IMR-90 (cell line): ENCODE measurements around the gene P2RX7. TPM values are rescaled to one million over a fixed set of nuclear protein-coding genes. Genes with fewer than 3 reads are reported as not detected.
"Not testable (repeated sequence)": the region's sequence is repeated elsewhere in the genome, so short reads cannot be mapped to it uniquely, and the experiment has no call there.

ENCODE experiments used
- ATAC-seq: fragments of 200-7000 bp; cut with Tn5 transposase; 2 replicates; pipeline ENCODE4 v1.9.1; 2020; ENCODE audit warnings: low read depth, mild to moderate bottlenecking, moderate library complexity
- BruUV-seq: library from RNA; stranded (reverse); fragments of 400-500 nt; replicated peaks from 2 replicates; lab custom pipeline; 2021; lab: Mats Ljungman, UMichigan
- CTCF ChIA-PET: fragments of 300-600 bp; formaldehyde crosslinking; extraction: SDS; loops from one replicate; lab custom pipeline; 2021; ENCODE audit warnings: antibody characterized with exemption; lab: Yijun Ruan, JAX
- POLR2A ChIA-PET: fragments of 300-600 bp; sonication (Branson Sonifier 250); formaldehyde crosslinking; loops from one replicate; lab custom pipeline; 2022; ENCODE audit warnings: antibody characterized with exemption; ENCODE audit not compliant: unreplicated experiment; lab: Charles Lee
- DNase-seq: peaks from one replicate; pipeline ENCODE4 v3.0.0; 2013
- H2AFZ ChIP-seq: replicated peaks from 2 replicates; pipeline ENCODE3; 2013; ENCODE audit warnings: low read length, mild to moderate bottlenecking; ENCODE audit not compliant: poor library complexity
- H2AK5ac ChIP-seq: 2 replicates; pipeline ENCODE4 v1.6.1; 2013; ENCODE audit warnings: low read depth, low read length, inconsistent platforms
- H2AK9ac ChIP-seq: replicated peaks from 2 replicates; pipeline ENCODE3; 2013; ENCODE audit warnings: mild to moderate bottlenecking, low read depth, low read length, moderate library complexity; ENCODE audit not compliant: poor library complexity
- H2BK120ac ChIP-seq: 2 replicates; pipeline ENCODE4 v1.6.1; 2013; ENCODE audit warnings: low read depth, low read length, inconsistent platforms
- H2BK15ac ChIP-seq: 3 replicates; pipeline ENCODE4 v1.6.1; 2013; ENCODE audit warnings: low read depth, low read length, inconsistent platforms
- H2BK20ac ChIP-seq: 2 replicates; pipeline ENCODE4 v1.6.1; 2013; ENCODE audit warnings: low read depth, mild to moderate bottlenecking, inconsistent platforms, low read length, moderate library complexity
- H2BK5ac ChIP-seq: 2 replicates; pipeline ENCODE4 v1.6.1; 2013; ENCODE audit warnings: mild to moderate bottlenecking, low read depth, low read length, inconsistent platforms; ENCODE audit not compliant: poor library complexity, severe bottlenecking
- H3K14ac ChIP-seq: replicated peaks from 2 replicates; pipeline ENCODE4 v1.6.1; 2013; ENCODE audit warnings: low read depth, low read length, inconsistent platforms
- H3K18ac ChIP-seq: 2 replicates; pipeline ENCODE4 v1.6.1; 2013; ENCODE audit warnings: low read depth, low read length, control low read depth
- H3K23ac ChIP-seq: 2 replicates; pipeline ENCODE4 v1.6.1; 2013; ENCODE audit warnings: low read depth, low read length, inconsistent platforms
- H3K27ac ChIP-seq: 2 replicates; pipeline ENCODE4 v1.5.1; 2013; ENCODE audit warnings: mild to moderate bottlenecking, control low read depth, low read length; ENCODE audit not compliant: insufficient read depth
- H3K27me3 ChIP-seq: 2 replicates; pipeline ENCODE4 v1.6.1; 2013; ENCODE audit warnings: low read length; ENCODE audit not compliant: control insufficient read depth, insufficient read depth
- H3K36me3 ChIP-seq: 2 replicates; pipeline ENCODE4 v1.6.1; 2013; ENCODE audit warnings: low read length, mixed read lengths; ENCODE audit not compliant: control insufficient read depth, insufficient read depth
- H3K4ac ChIP-seq: 2 replicates; pipeline ENCODE4 v1.6.1; 2013; ENCODE audit warnings: low read depth, low read length, inconsistent platforms
- H3K4me1 ChIP-seq: 2 replicates; pipeline ENCODE4 v1.6.1; 2013; ENCODE audit warnings: low read length, mixed read lengths; ENCODE audit not compliant: control insufficient read depth, insufficient read depth
- H3K4me2 ChIP-seq: 2 replicates; pipeline ENCODE4 v1.6.1; 2013; ENCODE audit warnings: low read depth, mild to moderate bottlenecking, control low read depth, low read length, moderate library complexity
- H3K4me3 ChIP-seq: 2 replicates; pipeline ENCODE4 v1.5.1; 2013; ENCODE audit warnings: low read depth, mild to moderate bottlenecking, control low read depth, low read length, moderate library complexity; ENCODE audit not compliant: insufficient read depth
- H3K56ac ChIP-seq: 2 replicates; pipeline ENCODE4 v1.6.1; 2013; ENCODE audit warnings: low read length, inconsistent platforms; ENCODE audit not compliant: insufficient read depth; ENCODE audit errors: extremely low read depth
- H3K79me1 ChIP-seq, 2 experiments: 2 replicates each; pipeline ENCODE4 v1.6.1; 2013; ENCODE audit warnings: low read length in 2 of 2, inconsistent platforms in 1 of 2, low read depth in 1 of 2
- H3K9ac ChIP-seq: 2 replicates; pipeline ENCODE4 v1.6.1; 2013; ENCODE audit warnings: low read depth, low read length, control low read depth
- H3K9me1 ChIP-seq: 2 replicates; pipeline ENCODE4 v1.6.1; 2013; ENCODE audit warnings: low read length, inconsistent platforms; ENCODE audit not compliant: insufficient read depth
- H3K9me3 ChIP-seq: 2 replicates; pipeline ENCODE4 v1.6.1; 2013; ENCODE audit warnings: low read length; ENCODE audit not compliant: control insufficient read depth, insufficient read depth
- H4K20me1 ChIP-seq: 2 replicates; pipeline ENCODE4 v1.6.1; 2013; ENCODE audit warnings: low read length, inconsistent platforms; ENCODE audit not compliant: insufficient read depth
- H4K5ac ChIP-seq: 2 replicates; pipeline ENCODE4 v1.6.1; 2013; ENCODE audit warnings: mild to moderate bottlenecking, low read depth, low read length, control low read depth
- H4K8ac ChIP-seq, 2 experiments: 2 replicates each; pipeline ENCODE4 v1.6.1; 2013; ENCODE audit warnings: low read depth in 2 of 2, low read length in 2 of 2, control low read depth in 1 of 2, inconsistent platforms in 1 of 2
- H4K91ac ChIP-seq: 2 replicates; pipeline ENCODE4 v1.6.1; 2013; ENCODE audit warnings: low read depth, low read length, inconsistent platforms; ENCODE audit not compliant: insufficient read depth
- RAD21 ChIP-seq: IDR thresholded peaks from 2 replicates; pipeline ENCODE4 v1.6.1; 2012; ENCODE audit warnings: low read length, improper control_type of control experiment
- SMC3 ChIP-seq: fragments of 150-350 bp; IDR thresholded peaks from 2 replicates; pipeline ENCODE4 v1.6.1; 2016; ENCODE audit warnings: low read depth, mild to moderate bottlenecking, antibody characterized with exemption, low read length, moderate library complexity
- WGBS, 2 experiments: methylation state at CpG; one replicate each; pipeline versions ENCODE4 v1.1.5 to v1.1.7; 2013; ENCODE audit warnings: missing lambda C conversion rate in 2 of 2; ENCODE audit not compliant: insufficient read length in 1 of 2; ENCODE audit errors: extremely low coverage in 2 of 2; 5-methylcytosine and 5-hydroxymethylcytosine counted together
- dilution Hi-C: fragments of 300-500 bp; cut with HindIII; formaldehyde crosslinking; loops from one replicate; pipeline ENCODE4 v1.14.3; 2018; ENCODE audit warnings: low sequenced_read_pairs; ENCODE audit not compliant: unreplicated experiment
- in situ Hi-C: fragments of 300-500 bp; cut with MboI; formaldehyde crosslinking; loops from 3 replicates; pipeline ENCODE4 v1.14.3; 2019; ENCODE audit warnings: low sequenced_read_pairs, inconsistent platforms, mixed read lengths
- intact Hi-C: fragments of 100-400 bp; cut with micrococcal nuclease; formaldehyde crosslinking; loops from 2 replicates; pipeline ENCODE4 v1.10.0; 2022
- polyA plus RNA-seq, 3 experiments: library from polyadenylated mRNA; depleted of rRNA; stranded (reverse); fragments of >200 nt; gene quantifications; 2 replicates each; pipeline ENCODE4 v1.2.3, GENCODE V29; 2012; ENCODE audit warnings: low replicate concordance in 1 of 3
- total RNA-seq: library from RNA; depleted of rRNA; stranded (reverse); fragments of >200 nt; gene quantifications from 2 replicates; pipeline ENCODE4 v1.2.3, GENCODE V29; 2012
- TF ChIP-seq, protein P1 (sequence below): conservative IDR thresholded peaks from 2 replicates; pipeline ENCODE4 v1.5.1; 2012; ENCODE audit warnings: mild to moderate bottlenecking, low read depth, low read length, improper control_type of control experiment

The P2RX7 gene
- total and polyA plus RNA-seq, 2 of the 4 experiments (the other 2 are of a cell fraction), result 0.07 to 0.18 TPM

- H3K79me1 ChIP-seq, H3K9me3 ChIP-seq, H3K56ac ChIP-seq, H3K27me3 ChIP-seq, dilution Hi-C loops, H3K4me1 ChIP-seq, H3K9ac ChIP-seq, H2BK20ac ChIP-seq, H3K4me2 ChIP-seq, H2BK15ac ChIP-seq, H3K18ac ChIP-seq, BruUV-seq, in situ Hi-C loops, H3K36me3 ChIP-seq, H3K4me3 ChIP-seq, H3K27ac ChIP-seq, H2BK5ac ChIP-seq, H3K9me1 ChIP-seq, H4K20me1 ChIP-seq, POLR2A ChIA-PET, H4K5ac ChIP-seq, H4K91ac ChIP-seq, H3K23ac ChIP-seq, H2BK120ac ChIP-seq, H2AK5ac ChIP-seq, H2AK9ac ChIP-seq: not testable (repeated sequence)
- H3K14ac ChIP-seq, result 0 out of 2 replicates have a peak overlapping the region, but pooled peaks have one; percentile 28
- peak overlapping the region; percentile 26 for H2AFZ ChIP-seq
- CTCF ChIA-PET, result interaction anchor here (0.7 to 2.1 kb wide), 4 partner anchors 9 to 725 kb away, joined by 3 to 6 read pairs (median 3); no protein-coding TSS in a partner anchor
- DNase-seq (peak; percentile 72), ATAC-seq (peak; percentile 94)
- H3K4ac ChIP-seq, result peak overlapping the region; percentile 40; the same call in 1 of the 2 replicates
- 50% methylated on average over 2 of the region's 19 CpGs; no CpG with 5 or more reads in 1 of the 2 experiments for WGBS, 2 experiments
- TF ChIP-seq, protein P1, sequence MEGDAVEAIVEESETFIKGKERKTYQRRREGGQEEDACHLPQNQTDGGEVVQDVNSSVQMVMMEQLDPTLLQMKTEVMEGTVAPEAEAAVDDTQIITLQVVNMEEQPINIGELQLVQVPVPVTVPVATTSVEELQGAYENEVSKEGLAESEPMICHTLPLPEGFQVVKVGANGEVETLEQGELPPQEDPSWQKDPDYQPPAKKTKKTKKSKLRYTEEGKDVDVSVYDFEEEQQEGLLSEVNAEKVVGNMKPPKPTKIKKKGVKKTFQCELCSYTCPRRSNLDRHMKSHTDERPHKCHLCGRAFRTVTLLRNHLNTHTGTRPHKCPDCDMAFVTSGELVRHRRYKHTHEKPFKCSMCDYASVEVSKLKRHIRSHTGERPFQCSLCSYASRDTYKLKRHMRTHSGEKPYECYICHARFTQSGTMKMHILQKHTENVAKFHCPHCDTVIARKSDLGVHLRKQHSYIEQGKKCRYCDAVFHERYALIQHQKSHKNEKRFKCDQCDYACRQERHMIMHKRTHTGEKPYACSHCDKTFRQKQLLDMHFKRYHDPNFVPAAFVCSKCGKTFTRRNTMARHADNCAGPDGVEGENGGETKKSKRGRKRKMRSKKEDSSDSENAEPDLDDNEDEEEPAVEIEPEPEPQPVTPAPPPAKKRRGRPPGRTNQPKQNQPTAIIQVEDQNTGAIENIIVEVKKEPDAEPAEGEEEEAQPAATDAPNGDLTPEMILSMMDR, result peak; percentile 89
- TF ChIP-seq RAD21, result peak; percentile 84
- TF ChIP-seq SMC3, result peak; percentile 78
- intact Hi-C loops, result loop anchor here (1.0 to 2.0 kb wide), 3 partner anchors 120 to 225 kb away; no protein-coding TSS in a partner anchor
- H4K8ac ChIP-seq, result 0 out of 4 replicates have a peak overlapping the region, but pooled peaks of 1 of the 2 experiments have one; percentile 24
Measured at GRCh38 chr12:121229826-121230537, 97.3 kb downstream of the P2RX7 start.
